Fibroblast of lung (primary cell): ENCODE measurements around the gene RBM23.

Source experiments
- EZH2 ChIP-seq: IDR thresholded peaks from 2 replicates; pipeline ENCODE4 v1.5.1; 2012; ENCODE audit warnings: low read length, control low read depth, mild to moderate bottlenecking; ENCODE audit errors: missing control alignments
- TF ChIP-seq, protein P1 (sequence below), 2 donors: IDR thresholded peaks in 1 of 2; conservative IDR thresholded peaks in 1 of 2; 1 replicate in 1 of 2; 2 replicates in 1 of 2; pipeline ENCODE4 v1.5.1; 2011 to 2012; ENCODE audit warnings: low read length in 2 of 2, control low read depth in 1 of 2, inconsistent platforms in 1 of 2, low read depth in 1 of 2, mild to moderate bottlenecking in 1 of 2

DNA sequence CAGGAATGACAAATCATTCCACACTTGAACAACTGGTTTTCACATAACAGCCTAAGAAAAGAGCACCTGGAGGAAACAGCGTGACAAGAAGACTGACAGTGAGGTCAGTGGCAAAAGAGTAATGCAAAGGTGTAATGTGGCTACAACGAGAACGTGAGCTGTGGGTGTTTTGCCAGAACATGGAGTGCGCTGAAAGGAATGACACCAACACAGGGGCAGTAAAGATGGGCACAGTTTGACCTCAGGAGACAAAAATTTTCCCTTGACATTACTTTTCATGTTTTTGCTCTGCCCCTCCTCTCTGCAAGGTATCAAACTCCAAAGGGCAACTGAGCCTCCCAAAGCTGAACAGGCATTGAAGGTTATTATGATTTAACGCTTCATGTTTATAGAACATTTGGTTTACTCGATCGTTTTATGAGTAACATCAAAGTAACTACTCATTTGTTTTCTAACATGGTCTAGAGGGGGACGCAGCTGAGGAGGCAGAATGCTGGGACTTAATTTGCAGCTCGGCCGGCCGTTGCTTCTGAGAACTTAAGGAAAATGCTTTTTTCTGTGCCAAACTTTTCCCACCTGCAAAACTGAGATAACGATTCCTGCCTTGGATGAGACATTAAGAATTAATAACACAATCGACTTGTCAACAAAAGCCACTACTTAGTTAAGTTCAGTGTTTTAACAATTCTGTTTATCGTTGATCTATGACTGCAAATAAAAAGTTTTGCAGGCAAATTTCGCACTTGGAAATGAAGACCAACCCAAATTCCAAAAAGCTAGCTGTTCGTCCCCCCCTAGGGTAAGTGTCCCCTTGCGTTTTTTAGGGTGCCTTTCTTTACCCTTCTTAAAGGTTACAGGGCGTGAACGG lies 37.0 kb upstream of the RBM23 start:
- no peak for TF ChIP-seq EZH2
- TF ChIP-seq, protein P1, sequence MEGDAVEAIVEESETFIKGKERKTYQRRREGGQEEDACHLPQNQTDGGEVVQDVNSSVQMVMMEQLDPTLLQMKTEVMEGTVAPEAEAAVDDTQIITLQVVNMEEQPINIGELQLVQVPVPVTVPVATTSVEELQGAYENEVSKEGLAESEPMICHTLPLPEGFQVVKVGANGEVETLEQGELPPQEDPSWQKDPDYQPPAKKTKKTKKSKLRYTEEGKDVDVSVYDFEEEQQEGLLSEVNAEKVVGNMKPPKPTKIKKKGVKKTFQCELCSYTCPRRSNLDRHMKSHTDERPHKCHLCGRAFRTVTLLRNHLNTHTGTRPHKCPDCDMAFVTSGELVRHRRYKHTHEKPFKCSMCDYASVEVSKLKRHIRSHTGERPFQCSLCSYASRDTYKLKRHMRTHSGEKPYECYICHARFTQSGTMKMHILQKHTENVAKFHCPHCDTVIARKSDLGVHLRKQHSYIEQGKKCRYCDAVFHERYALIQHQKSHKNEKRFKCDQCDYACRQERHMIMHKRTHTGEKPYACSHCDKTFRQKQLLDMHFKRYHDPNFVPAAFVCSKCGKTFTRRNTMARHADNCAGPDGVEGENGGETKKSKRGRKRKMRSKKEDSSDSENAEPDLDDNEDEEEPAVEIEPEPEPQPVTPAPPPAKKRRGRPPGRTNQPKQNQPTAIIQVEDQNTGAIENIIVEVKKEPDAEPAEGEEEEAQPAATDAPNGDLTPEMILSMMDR (conservative IDR thresholded peaks at IDR 0.05 in 1 of 2, IDR thresholded peaks at IDR 0.05 in 1 of 2; ENCODE audit: low read depth in 1 of 2, low read length in 2 of 2): no peak
